Measurements from ENCODE around the gene ANKRD31. TPM values are rescaled to one million over a fixed set of nuclear protein-coding genes. Genes with fewer than 3 reads are reported as not detected.

Gene ANKRD31
- total RNA-seq, 1 donor from 2014 or later, result 0.42 TPM

DNA sequence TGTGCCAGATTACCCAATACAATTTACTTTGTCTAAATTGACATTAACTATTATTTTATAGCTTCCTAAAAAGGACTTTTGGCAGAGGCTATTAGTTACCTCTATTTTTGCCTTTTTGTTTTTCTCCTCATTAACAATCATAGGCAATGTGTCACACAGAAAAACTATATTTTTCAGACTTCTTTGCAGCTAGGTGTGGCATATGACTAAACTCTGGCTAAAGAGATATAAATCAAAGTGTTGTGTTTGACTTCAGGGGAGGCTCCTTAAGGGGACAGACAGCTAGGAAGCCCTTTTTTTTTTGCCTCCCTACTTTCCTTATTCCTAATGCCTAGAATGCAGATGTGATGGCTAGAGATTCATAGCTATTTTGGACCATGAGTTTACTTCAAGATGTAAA lies 164.6 kb downstream of the ANKRD31 start:
- H3K27ac Mint-ChIP-seq (ENCODE audit: unreplicated experiment), result no peak overlapping the region
- TF ChIP-seq, protein P1, sequence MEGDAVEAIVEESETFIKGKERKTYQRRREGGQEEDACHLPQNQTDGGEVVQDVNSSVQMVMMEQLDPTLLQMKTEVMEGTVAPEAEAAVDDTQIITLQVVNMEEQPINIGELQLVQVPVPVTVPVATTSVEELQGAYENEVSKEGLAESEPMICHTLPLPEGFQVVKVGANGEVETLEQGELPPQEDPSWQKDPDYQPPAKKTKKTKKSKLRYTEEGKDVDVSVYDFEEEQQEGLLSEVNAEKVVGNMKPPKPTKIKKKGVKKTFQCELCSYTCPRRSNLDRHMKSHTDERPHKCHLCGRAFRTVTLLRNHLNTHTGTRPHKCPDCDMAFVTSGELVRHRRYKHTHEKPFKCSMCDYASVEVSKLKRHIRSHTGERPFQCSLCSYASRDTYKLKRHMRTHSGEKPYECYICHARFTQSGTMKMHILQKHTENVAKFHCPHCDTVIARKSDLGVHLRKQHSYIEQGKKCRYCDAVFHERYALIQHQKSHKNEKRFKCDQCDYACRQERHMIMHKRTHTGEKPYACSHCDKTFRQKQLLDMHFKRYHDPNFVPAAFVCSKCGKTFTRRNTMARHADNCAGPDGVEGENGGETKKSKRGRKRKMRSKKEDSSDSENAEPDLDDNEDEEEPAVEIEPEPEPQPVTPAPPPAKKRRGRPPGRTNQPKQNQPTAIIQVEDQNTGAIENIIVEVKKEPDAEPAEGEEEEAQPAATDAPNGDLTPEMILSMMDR (IDR thresholded peaks at IDR 0.05; ENCODE audit: partially characterized antibody, unreplicated experiment), result no peak
- H3K9me3 Mint-ChIP-seq (ENCODE audit: unreplicated experiment), result no peaks in the 10 kb centered on the region
- no peak for DNase-seq
- no peaks in the 10 kb centered on the region for H3K27me3 Mint-ChIP-seq (ENCODE audit: unreplicated experiment)
- no peak overlapping the region for H3K4me3 Mint-ChIP-seq (ENCODE audit: unreplicated experiment)
- peaks cover 4% of the 10 kb centered on the region for H3K36me3 Mint-ChIP-seq (ENCODE audit: unreplicated experiment)
- H3K4me1 Mint-ChIP-seq (ENCODE audit: low read depth, unreplicated experiment), result no peaks in the 10 kb centered on the region

DNA sequence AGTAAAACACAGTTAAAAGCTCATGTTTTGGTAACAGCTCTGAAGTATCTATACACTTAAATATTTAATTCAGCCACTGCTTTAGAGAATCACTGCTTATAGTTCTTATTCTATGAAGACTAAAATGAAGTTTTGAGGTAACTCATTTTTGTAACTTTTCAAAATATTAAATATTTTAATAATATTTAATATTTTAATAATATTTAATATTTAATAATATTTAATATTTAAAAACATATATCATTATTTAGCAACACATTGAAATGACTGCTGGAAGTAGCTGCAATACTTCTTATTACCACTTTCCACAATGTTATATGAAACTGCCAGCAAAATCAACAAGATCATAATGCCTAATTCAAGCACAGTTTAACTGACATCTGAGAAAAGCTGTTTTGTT lies 165.6 kb downstream of the ANKRD31 start:
- no peaks in the 10 kb centered on the region for H3K27me3 Mint-ChIP-seq (ENCODE audit: unreplicated experiment)
- H3K4me3 Mint-ChIP-seq (ENCODE audit: unreplicated experiment), result no peak overlapping the region
- TF ChIP-seq, protein P1 (IDR thresholded peaks at IDR 0.05; ENCODE audit: partially characterized antibody, unreplicated experiment), result no peak
- H3K4me1 Mint-ChIP-seq (ENCODE audit: low read depth, unreplicated experiment), result no peaks in the 10 kb centered on the region
- H3K9me3 Mint-ChIP-seq (ENCODE audit: unreplicated experiment), result no peaks in the 10 kb centered on the region
- H3K36me3 Mint-ChIP-seq (ENCODE audit: unreplicated experiment), result peaks cover 4% of the 10 kb centered on the region
- no peak overlapping the region for H3K27ac Mint-ChIP-seq (ENCODE audit: unreplicated experiment)
- DNase-seq, result no peak

DNA sequence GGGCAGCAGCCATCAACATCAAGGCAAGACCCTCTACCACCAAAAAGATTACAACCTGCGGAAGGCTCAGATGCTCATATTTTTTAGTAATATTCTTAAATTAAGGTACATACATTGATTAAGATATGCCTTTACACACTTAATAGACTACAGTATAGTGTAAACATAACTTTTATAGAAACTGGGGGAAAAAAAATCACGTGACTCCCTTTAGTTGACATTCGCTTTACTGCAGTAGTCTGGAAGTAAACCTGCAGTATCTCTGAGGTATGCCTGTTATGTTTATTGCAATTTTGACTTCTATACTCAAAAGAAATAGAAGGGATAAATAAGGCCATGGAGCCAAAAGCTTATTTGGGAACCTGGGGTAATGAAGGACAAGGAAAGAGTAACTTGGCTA lies 169.2 kb downstream of the ANKRD31 start:
- Mint-ChIP-seq H3K4me1 (ENCODE audit: low read depth, unreplicated experiment) (no peaks in the 10 kb centered on the region), H3K27ac (ENCODE audit: unreplicated experiment) (no peak overlapping the region)
- TF ChIP-seq, protein P1 (IDR thresholded peaks at IDR 0.05; ENCODE audit: partially characterized antibody, unreplicated experiment), result no peak

DNA sequence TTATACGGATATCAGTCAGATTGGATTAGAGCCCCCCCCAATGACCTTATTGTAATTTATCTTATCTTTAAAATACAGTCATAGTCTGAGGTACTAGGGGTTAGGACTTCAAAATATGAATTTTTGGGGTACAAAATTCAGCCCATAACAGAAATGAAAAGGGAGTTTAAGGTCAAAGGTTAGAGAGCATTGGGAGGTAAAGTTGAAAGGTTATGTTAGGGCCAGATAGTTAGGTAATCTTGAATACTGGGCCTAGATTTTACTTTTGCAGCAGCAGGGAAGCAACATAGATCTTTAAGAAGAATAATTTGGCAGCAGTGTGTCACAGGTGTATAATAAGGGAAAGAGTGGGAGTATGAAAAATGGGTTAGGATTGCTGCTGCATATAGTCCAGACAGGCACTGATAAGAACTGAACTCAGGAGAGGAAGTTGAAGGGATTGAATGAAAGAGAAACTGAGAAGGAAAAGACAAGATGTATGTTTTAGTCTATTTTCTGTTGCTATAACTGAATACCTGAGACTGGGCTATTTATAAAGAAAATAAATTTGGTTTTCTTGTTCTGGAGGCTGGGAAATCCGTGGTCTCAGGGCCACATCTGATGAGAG lies 173.7 kb downstream of the ANKRD31 start:
- H3K27ac Mint-ChIP-seq (ENCODE audit: unreplicated experiment), result no peak overlapping the region
- no peaks in the 10 kb centered on the region for H3K9me3 Mint-ChIP-seq (ENCODE audit: unreplicated experiment)
- TF ChIP-seq, protein P1 (IDR thresholded peaks at IDR 0.05; ENCODE audit: partially characterized antibody, unreplicated experiment), result no peak
- no peak for DNase-seq
- H3K27me3 Mint-ChIP-seq (ENCODE audit: unreplicated experiment), result no peaks in the 10 kb centered on the region
- H3K4me3 Mint-ChIP-seq (ENCODE audit: unreplicated experiment), result no peak overlapping the region
- H3K36me3 Mint-ChIP-seq (ENCODE audit: unreplicated experiment), result no peaks in the 10 kb centered on the region
- no peaks in the 10 kb centered on the region for H3K4me1 Mint-ChIP-seq (ENCODE audit: low read depth, unreplicated experiment)

More for the DNA sequence above, 169.2 kb downstream of the ANKRD31 start:
- H3K4me3 Mint-ChIP-seq (ENCODE audit: unreplicated experiment), result no peak overlapping the region
- H3K9me3 Mint-ChIP-seq (ENCODE audit: unreplicated experiment), result no peaks in the 10 kb centered on the region
- peaks cover 4% of the 10 kb centered on the region for H3K36me3 Mint-ChIP-seq (ENCODE audit: unreplicated experiment)
- no peak for DNase-seq
- H3K27me3 Mint-ChIP-seq (ENCODE audit: unreplicated experiment), result no peaks in the 10 kb centered on the region

DNA sequence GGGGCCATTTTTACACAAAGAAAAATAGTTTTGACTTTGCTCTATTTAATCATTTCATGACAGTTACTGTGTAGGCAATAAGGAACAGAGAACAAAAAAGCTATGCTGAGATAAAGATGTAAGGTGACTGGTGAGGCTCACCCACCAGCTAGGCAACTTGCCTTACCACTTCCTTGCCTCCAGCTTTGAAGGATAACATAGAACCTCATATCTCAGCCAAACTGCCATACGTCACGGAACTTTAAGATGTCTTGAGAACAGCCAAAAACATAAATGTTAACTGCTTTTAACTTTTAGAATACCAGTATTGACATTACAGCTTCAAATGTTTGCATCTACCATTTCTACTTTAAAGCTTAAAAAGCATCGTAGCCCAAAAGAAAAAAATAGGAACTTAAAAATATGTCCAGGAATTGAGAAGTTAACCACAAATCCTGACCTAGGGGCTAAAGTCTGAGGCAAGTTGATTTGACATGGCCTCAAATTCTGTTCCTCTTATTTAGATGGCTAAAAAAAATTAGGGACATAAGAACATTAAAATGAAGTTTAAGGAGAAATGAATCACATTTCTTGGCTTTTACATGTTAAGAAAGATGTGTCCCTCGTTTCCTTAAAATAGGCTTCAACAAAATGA lies 176.6 kb downstream of the ANKRD31 start:
- H3K27me3 Mint-ChIP-seq (ENCODE audit: unreplicated experiment), result peaks cover 3% of the 10 kb centered on the region

More for the DNA sequence above, 176.6 kb downstream of the ANKRD31 start:
- TF ChIP-seq, protein P1 (IDR thresholded peaks at IDR 0.05; ENCODE audit: partially characterized antibody, unreplicated experiment), result no peak
- no peak for DNase-seq
- H3K4me1 Mint-ChIP-seq (ENCODE audit: low read depth, unreplicated experiment), result no peaks in the 10 kb centered on the region
- H3K9me3 Mint-ChIP-seq (ENCODE audit: unreplicated experiment), result peaks cover 2% of the 10 kb centered on the region
- H3K36me3 Mint-ChIP-seq (ENCODE audit: unreplicated experiment), result no peaks in the 10 kb centered on the region
- H3K27ac Mint-ChIP-seq (ENCODE audit: unreplicated experiment), result no peak overlapping the region
- no peak overlapping the region for H3K4me3 Mint-ChIP-seq (ENCODE audit: unreplicated experiment)

All from glutamatergic neuron (in vitro differentiated cells).